HUES64 (cell line): ENCODE measurements around the gene TAP1.
"Not testable (repeated sequence)": the region's sequence is repeated elsewhere in the genome, so short reads cannot be mapped to it uniquely, and the experiment has no call there.

Experiments used
- H3K27ac ChIP-seq: 2 replicates; pipeline ENCODE4 v1.7.0; 2013; ENCODE audit warnings: low read depth, low read length, inconsistent platforms
- H3K27me3 ChIP-seq: 2 replicates; pipeline ENCODE4 v1.6.1; 2013; ENCODE audit warnings: mild to moderate bottlenecking, low read length; ENCODE audit not compliant: insufficient read depth
- H3K36me3 ChIP-seq: 2 replicates; pipeline ENCODE4 v1.6.1; 2013; ENCODE audit warnings: mild to moderate bottlenecking, low read length; ENCODE audit not compliant: insufficient read depth
- H3K4me1 ChIP-seq: 2 replicates; pipeline ENCODE4 v1.6.1; 2013; ENCODE audit warnings: mild to moderate bottlenecking, low read length, moderate library complexity; ENCODE audit not compliant: insufficient read depth
- H3K4me3 ChIP-seq: 2 replicates; pipeline ENCODE4 v1.5.1; 2013; ENCODE audit warnings: mild to moderate bottlenecking, low read length, moderate library complexity
- H3K9ac ChIP-seq: 2 replicates; pipeline ENCODE4 v1.6.1; 2013; ENCODE audit warnings: mild to moderate bottlenecking, low read depth, low read length
- H3K9me3 ChIP-seq: 2 replicates; pipeline ENCODE4 v1.6.1; 2013; ENCODE audit warnings: low read depth, low read length; ENCODE audit not compliant: insufficient read depth
- WGBS: fragments of 150-250, 120-280 bp; methylation state at CpG from one replicate; pipeline ENCODE4 v1.1.7; 2013; ENCODE audit warnings: missing lambda C conversion rate; 5-methylcytosine and 5-hydroxymethylcytosine counted together

The TAP1 gene

GRCh38 chr6:32818867-32819266, 34.6 kb downstream of the TAP1 start:
- Histone ChIP-seq H3K27me3 (no peaks in the 10 kb centered on the region), H3K4me1 (no peaks in the 10 kb centered on the region), H3K4me3 (no peak overlapping the region), H3K36me3 (no peaks in the 10 kb centered on the region), H3K27ac (no peak overlapping the region), H3K9me3 (no peaks in the 10 kb centered on the region), H3K9ac (no peak overlapping the region)
- WGBS = 85% methylated on average over 2 of the region's 2 CpGs

GRCh38 chr6:32816746-32817204, 36.7 kb downstream of the TAP1 start, which contains the start of gene HLA-DOB:
TSS of gene HLA-DOB (minus strand) at chr6:32817002. CDS start at chr6:32816951, 51 bp downstream.
- no peaks in the 10 kb centered on the region for H3K27me3 ChIP-seq
- H3K36me3 ChIP-seq = no peaks in the 10 kb centered on the region
- H3K4me1 ChIP-seq = no peaks in the 10 kb centered on the region
- no peak within 1 kb of the TSS for H3K9ac ChIP-seq
- no peak within 1 kb of the TSS for H3K4me3 ChIP-seq
- H3K27ac ChIP-seq = no peak within 1 kb of the TSS
- WGBS = 80% methylated on average over 3 of the region's 3 CpGs
- no peaks in the 10 kb centered on the region for H3K9me3 ChIP-seq

GRCh38 chr6:32815996-32816395, 37.5 kb downstream of the TAP1 start:
- Histone ChIP-seq H3K9ac (no peak overlapping the region), H3K27ac (no peak overlapping the region), H3K4me1 (no peaks in the 10 kb centered on the region), H3K4me3 (no peak overlapping the region), H3K36me3 (no peaks in the 10 kb centered on the region), H3K27me3 (no peaks in the 10 kb centered on the region), H3K9me3 (no peaks in the 10 kb centered on the region)
- 100% methylated on average over 1 of the region's 2 CpGs for WGBS

GRCh38 chr6:32815115-32815514, 38.4 kb downstream of the TAP1 start:
- H3K4me3 ChIP-seq = no peak overlapping the region
- no peak overlapping the region for H3K9ac ChIP-seq
- H3K27me3 ChIP-seq = no peaks in the 10 kb centered on the region
- no peaks in the 10 kb centered on the region for H3K4me1 ChIP-seq
- WGBS = 92% methylated on average over 5 of the region's 5 CpGs
- H3K27ac ChIP-seq = no peak overlapping the region
- H3K9me3 ChIP-seq = no peaks in the 10 kb centered on the region
- no peaks in the 10 kb centered on the region for H3K36me3 ChIP-seq

- Histone ChIP-seq H3K4me3 (no peak overlapping the region), H3K36me3 (no peaks in the 10 kb centered on the region), H3K27ac (no peak overlapping the region), H3K9ac (no peak overlapping the region), H3K9me3 (no peaks in the 10 kb centered on the region), H3K4me1 (no peaks in the 10 kb centered on the region), H3K27me3 (no peaks in the 10 kb centered on the region)
- 91% methylated on average over 2 of the region's 2 CpGs for WGBS
Measured at GRCh38 chr6:32814145-32814544, 39.4 kb downstream of the TAP1 start.

- H3K36me3 ChIP-seq = no peaks in the 10 kb centered on the region
- H3K27me3 ChIP-seq = peaks cover 7% of the 10 kb centered on the region; the same call in 1 of the 2 replicates
- no peak overlapping the region for H3K27ac ChIP-seq
- H3K9ac ChIP-seq = no peak overlapping the region
- no peaks in the 10 kb centered on the region for H3K4me1 ChIP-seq
- H3K9me3 ChIP-seq = no peaks in the 10 kb centered on the region
- WGBS = no CpG with 5 or more reads among the region's 1 CpG
- H3K4me3 ChIP-seq = no peak overlapping the region
Measured at GRCh38 chr6:32809171-32809570, 44.3 kb downstream of the TAP1 start.

GRCh38 chr6:32807020-32807580, 46.4 kb downstream of the TAP1 start:
- Histone ChIP-seq H3K9ac (no peak overlapping the region), H3K27me3 (peaks cover 12% of the 10 kb centered on the region; the same call in 1 of the 2 replicates), H3K36me3 (no peaks in the 10 kb centered on the region), H3K4me3 (no peak overlapping the region), H3K4me1 (no peaks in the 10 kb centered on the region), H3K27ac (no peak overlapping the region), H3K9me3 (0 out of 2 replicates have a peak, but pooled peaks cover 2% of the 10 kb centered on the region)
- WGBS = 76% methylated on average over 5 of the region's 5 CpGs

- not testable (repeated sequence) for H3K9ac ChIP-seq
Measured at GRCh38 chr6:32805404-32805803, 48.1 kb downstream of the TAP1 start.

GRCh38 chr6:32803416-32803815, 50.1 kb downstream of the TAP1 start:
- Histone ChIP-seq H3K9ac (no peak overlapping the region), H3K4me3 (no peak overlapping the region), H3K27me3 (peaks cover 12% of the 10 kb centered on the region; the same call in 1 of the 2 replicates), H3K4me1 (no peaks in the 10 kb centered on the region), H3K27ac (no peak overlapping the region), H3K36me3 (no peaks in the 10 kb centered on the region), H3K9me3 (peaks cover 6% of the 10 kb centered on the region; the same call in 1 of the 2 replicates)
- 76% methylated on average over 2 of the region's 2 CpGs for WGBS

More at GRCh38 chr6:32805404-32805803, 48.1 kb downstream of the TAP1 start:
- not testable (repeated sequence) for H3K9me3 ChIP-seq, H3K4me1 ChIP-seq, H3K36me3 ChIP-seq, H3K4me3 ChIP-seq, H3K27ac ChIP-seq
- H3K27me3 ChIP-seq = peaks cover 12% of the 10 kb centered on the region; the same call in 1 of the 2 replicates

GRCh38 chr6:32799740-32800139, 53.8 kb downstream of the TAP1 start:
- H3K4me1 ChIP-seq = peaks cover 3% of the 10 kb centered on the region; the same call in 1 of the 2 replicates
- H3K9me3 ChIP-seq = peaks cover 6% of the 10 kb centered on the region; the same call in 1 of the 2 replicates
- peaks cover 10% of the 10 kb centered on the region; the same call in 1 of the 2 replicates for H3K27me3 ChIP-seq
- H3K4me3 ChIP-seq = no peak overlapping the region
- H3K27ac ChIP-seq = no peak overlapping the region
- H3K9ac ChIP-seq = no peak overlapping the region
- 81% methylated on average over 2 of the region's 3 CpGs for WGBS
- no peaks in the 10 kb centered on the region for H3K36me3 ChIP-seq

- WGBS = 92% methylated on average over 3 of the region's 3 CpGs
- Histone ChIP-seq H3K4me3 (no peak overlapping the region), H3K9ac (no peak overlapping the region), H3K27ac (no peak overlapping the region), H3K27me3 (peaks cover 6% of the 10 kb centered on the region; the same call in 1 of the 2 replicates), H3K9me3 (peaks cover 6% of the 10 kb centered on the region; the same call in 1 of the 2 replicates), H3K36me3 (no peaks in the 10 kb centered on the region), H3K4me1 (peaks cover 3% of the 10 kb centered on the region; the same call in 1 of the 2 replicates)
Measured at GRCh38 chr6:32799168-32799567, 54.3 kb downstream of the TAP1 start.
